ENCODE measurements around the gene ARIH2. TPM values are rescaled to one million over a fixed set of nuclear protein-coding genes. Genes with fewer than 3 reads are reported as not detected.
A peak's percentile ranks its signal among the peaks of the same experiment; 100 is the strongest.

ARIH2 gene
- total and polyA plus RNA-seq, 9 of the 15 experiments (the other 6 are each of a cell fraction or from before 2014, with no cell fraction given): 27.0 to 120 (median 108) TPM

GRCh38 chr3:49029563-49029884 is 110.9 kb downstream of the ARIH2 start:
- no peak overlapping the region for H3K4me3 ChIP-seq
- FAIRE-seq (no peak), DNase-seq (ENCODE audit: extremely low read depth in 1 of 4, low spot score in 3 of 4) (no peak), ATAC-seq (no peak)
- in situ Hi-C loops (cut with MboI): no loop called here
- no TSS peak for BruUV-seq (replicated peaks)
- intact Hi-C loops (cut with micrococcal nuclease): loop anchor here (2.0 to 10.0 kb wide), 2 partner anchors 65 to 135 kb away; partner anchors contain the start of genes CCDC71 and QRICH1
- H3K27me3 ChIP-seq (ENCODE audit: control insufficient read depth in 2 of 2, insufficient read depth in 2 of 2, low read length in 2 of 2): no peaks in the 10 kb centered on the region
- peaks cover 9% of the 10 kb centered on the region for H3K9me1 ChIP-seq (ENCODE audit: control insufficient read depth, insufficient read depth, low read length)
- no peaks in the 10 kb centered on the region for H3K9me3 ChIP-seq (replicated peaks; ENCODE audit: control insufficient read depth, insufficient read depth, low read depth, low read length)
- H4K20me1 ChIP-seq (replicated peaks; ENCODE audit: control insufficient read depth, insufficient read depth, low read length): peaks cover 12% of the 10 kb centered on the region
- POLR2A ChIA-PET: interaction anchor here (0.6 to 2.3 kb wide), 19 partner anchors 8 to 367 kb away, joined by 3 to 15 read pairs (median 4); partner anchors contain the start of genes CELSR3, DALRD3, USP4 and WDR6
- peaks cover 49% of the 10 kb centered on the region for H3K79me2 ChIP-seq (ENCODE audit: control insufficient read depth, insufficient read depth, low read length)
- H3K9ac ChIP-seq (ENCODE audit: insufficient read depth in 1 of 2, low read depth in 2 of 2, low read length in 2 of 2): peak overlapping the region; percentile 93 to 97
- 0 out of 2 replicates have a peak overlapping the region, but pooled peaks have one; percentile 20 for H2AFZ ChIP-seq (ENCODE audit: low read depth, low read length)
- CTCF ChIA-PET (ENCODE audit: low intra/inter-chr PET ratio): interaction anchor here (1.2 kb wide), 1 partner anchor 42 kb away, joined by 3 read pairs; no protein-coding TSS in a partner anchor
- peak overlapping the region; percentile 89; the same call in 2 of the 3 replicates for H3K27ac ChIP-seq (ENCODE audit: extremely low read depth, low read depth, low read length)
- 0% methylated on average over 7 of the region's 7 CpGs for WGBS (ENCODE audit: insufficient coverage, low coverage, missing lambda C conversion rate)
- H3K4me2 ChIP-seq (ENCODE audit: insufficient read depth, low read length): peak overlapping the region; percentile 100
- peaks cover 81% of the 10 kb centered on the region for H3K36me3 ChIP-seq (ENCODE audit: control insufficient read depth, insufficient read depth, low read length)
- peaks cover 36 to 37% of the 10 kb centered on the region in 2 experiments; a peak in 4 of 5 replicates for H3K4me1 ChIP-seq (replicated peaks in 1 of 2; ENCODE audit: control insufficient read depth in 2 of 2, insufficient read depth in 2 of 2, low read length in 2 of 2)
- TF ChIP-seq E2F8 (IDR thresholded peaks at IDR 0.05; ENCODE audit: low read depth, partially characterized antibody) (peak; percentile 11), ZNF766 (CRISPR knock-in tag; conservative IDR thresholded peaks at IDR 0.05) (no peak), POLR2AphosphoS5 (IDR thresholded peaks at IDR 0.05; ENCODE audit: control insufficient read depth, insufficient read depth, low read depth, low read length) (peak; percentile 38; the same call in 1 of the 2 replicates), ATF1 (CRISPR knock-in tag; IDR thresholded peaks at IDR 0.05) (no peak), ATF1 (tag; IDR thresholded peaks at IDR 0.05) (peak; percentile 60), GTF2A2 (tag; IDR thresholded peaks at IDR 0.05) (no peak), ZBTB43 (CRISPR knock-in tag; IDR thresholded peaks at IDR 0.05) (no peak), ATF3 (IDR thresholded peaks at IDR 0.05) (no peak), ATF3 (CRISPR knock-in tag; conservative IDR thresholded peaks at IDR 0.05) (0 out of 2 replicates have a peak, but pooled peaks have one; percentile 2), ZNF408 (CRISPR knock-in tag; IDR thresholded peaks at IDR 0.05; ENCODE audit: low read depth) (no peak), ZNF436 (CRISPR knock-in tag; IDR thresholded peaks at IDR 0.05) (no peak), RBM22 (IDR thresholded peaks at IDR 0.05; ENCODE audit: low read depth, low read length, poor library complexity, severe bottlenecking) (no peak), L3MBTL2 (IDR thresholded peaks at IDR 0.05) (no peak), CEBPG (CRISPR knock-in tag; IDR thresholded peaks at IDR 0.05) (no peak), CEBPG (tag; conservative IDR thresholded peaks at IDR 0.05 in 1 of 2, IDR thresholded peaks at IDR 0.05 in 1 of 2) (peak in 1 of 2 experiments; percentile 51; a peak in 2 of 4 replicates), CBX8 (IDR thresholded peaks at IDR 0.05; ENCODE audit: borderline replicate concordance, extremely low read depth, low read depth, low read length, poor library complexity, severe bottlenecking) (no peak)
